HG03139 (cell line): ENCODE measurements around the gene SPOCD1.

Experiments used
- ATAC-seq: cut with Tn5 transposase; IDR thresholded peaks from one replicate; pipeline ENCODE4 v1.9.1; 2021; ENCODE audit not compliant: unreplicated experiment

SPOCD1 gene

DNA sequence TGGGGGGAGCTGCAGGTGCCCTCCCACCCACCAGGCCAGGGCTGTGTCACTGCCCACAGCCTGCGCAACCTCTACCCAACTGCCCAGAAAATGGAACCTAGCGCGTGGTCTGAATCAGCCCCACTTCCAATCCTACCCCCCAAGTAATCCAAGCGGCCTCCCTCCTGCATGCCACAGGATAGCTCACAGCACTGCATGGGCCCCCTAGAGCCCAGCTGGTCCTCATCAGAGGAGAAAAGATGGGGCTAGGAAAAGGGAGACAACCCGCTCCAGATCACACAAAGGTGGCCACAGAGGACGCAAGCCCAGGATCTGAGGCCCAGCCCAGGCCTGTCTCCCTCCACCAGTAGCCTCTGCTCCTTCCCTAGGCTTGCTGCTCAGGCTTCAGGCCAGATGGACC lies 57.8 kb downstream of the SPOCD1 start:
- no peak for ATAC-seq

DNA sequence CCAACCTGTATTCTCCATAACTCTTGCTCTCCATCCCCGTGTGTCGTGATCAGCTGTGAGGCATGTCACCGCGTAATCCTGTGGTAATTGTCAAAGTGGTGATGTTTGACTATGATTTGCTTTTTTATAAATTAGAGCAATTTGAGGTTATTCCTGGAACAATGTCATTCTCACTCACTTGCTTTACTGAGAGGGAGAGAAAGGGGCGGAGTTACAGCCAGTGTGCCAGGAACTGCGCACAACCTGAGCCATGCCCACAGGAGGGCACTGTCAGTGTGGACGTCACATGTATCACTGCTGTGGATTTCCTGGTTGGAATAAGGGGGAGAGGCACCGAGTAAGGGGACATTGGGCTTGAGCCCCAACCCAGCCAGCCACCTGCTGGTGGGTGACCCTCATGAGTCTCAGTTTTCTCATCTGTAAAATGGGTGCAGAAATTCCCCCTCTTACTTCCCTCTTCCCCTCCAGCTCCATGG lies 58.6 kb downstream of the SPOCD1 start:
- no peak for ATAC-seq

GRCh38 chr1:31756578-31756977 lies 59.2 kb downstream of the SPOCD1 start:
- ATAC-seq = no peak

DNA sequence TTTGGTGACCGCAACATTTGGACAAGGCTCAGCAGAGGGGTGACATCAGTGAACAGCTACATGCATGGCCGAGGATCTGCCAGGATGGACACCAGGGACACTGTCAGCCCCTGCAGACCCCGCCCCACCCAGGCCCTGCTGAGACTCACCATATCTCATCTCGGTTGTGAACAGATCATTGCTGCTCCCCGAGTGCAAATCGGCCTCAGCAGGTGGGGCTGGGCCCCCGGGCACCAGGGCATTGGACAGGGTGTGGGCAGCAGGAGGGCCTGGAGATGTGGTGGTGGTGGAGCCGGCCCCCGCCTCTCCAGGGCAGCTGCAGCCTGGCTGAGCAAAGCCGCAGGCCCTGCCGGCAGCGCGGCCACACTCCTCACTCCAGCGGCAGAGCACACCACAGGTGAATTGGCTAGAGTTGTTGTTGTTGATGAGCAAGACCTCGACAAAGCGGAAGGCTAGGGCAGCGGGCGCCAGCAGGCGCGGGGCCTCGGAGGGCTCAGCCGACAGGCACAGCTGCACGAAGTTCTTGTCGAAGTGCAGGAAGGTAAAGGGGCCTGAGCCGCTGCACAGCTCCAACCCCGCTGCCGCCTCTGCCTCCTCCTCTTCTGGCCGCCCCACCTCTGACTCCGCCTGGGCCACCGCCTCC lies 59.9 kb downstream of the SPOCD1 start:
- ATAC-seq = no peak

DNA sequence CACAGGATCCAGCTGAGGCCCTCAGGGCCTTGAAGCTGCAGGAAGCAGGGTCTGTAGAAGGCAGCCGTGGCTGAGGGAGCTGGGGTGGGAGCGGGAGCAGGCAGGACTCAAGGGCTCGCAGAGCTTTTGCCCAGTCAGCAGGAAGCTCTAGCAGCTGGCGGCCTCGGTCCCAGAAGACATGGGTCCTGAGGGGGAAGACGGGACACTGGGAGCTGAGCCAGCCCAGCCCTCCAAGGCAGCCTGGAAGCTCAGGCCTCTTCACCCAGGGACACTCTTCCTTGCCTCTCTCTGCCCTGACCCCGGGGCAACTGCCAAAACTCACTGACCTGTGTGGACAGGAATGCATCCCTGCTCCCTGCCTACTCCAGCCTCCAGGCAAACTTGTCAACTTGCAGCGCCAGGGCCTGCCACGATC lies 60.6 kb downstream of the SPOCD1 start:
- no peak for ATAC-seq

DNA sequence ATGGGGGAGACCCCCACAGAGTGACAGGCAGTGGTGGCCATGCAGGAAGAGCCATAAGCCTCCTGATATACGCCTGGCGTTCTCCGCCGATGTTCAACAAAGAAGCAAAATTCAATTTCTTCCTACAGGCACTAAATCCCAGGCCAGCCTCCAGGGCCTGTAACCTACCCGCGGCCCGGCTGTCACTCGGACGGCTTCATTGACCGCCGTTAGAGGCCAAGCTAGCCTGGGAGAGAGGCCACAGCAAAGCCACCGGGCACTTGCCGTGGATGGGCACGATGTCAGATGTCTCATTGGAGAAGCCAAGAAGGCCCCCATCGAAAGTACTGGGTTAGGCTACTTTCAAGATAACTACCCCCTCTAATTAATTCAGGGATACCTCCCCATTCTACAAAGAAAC lies 61.4 kb downstream of the SPOCD1 start:
- ATAC-seq = no peak

DNA sequence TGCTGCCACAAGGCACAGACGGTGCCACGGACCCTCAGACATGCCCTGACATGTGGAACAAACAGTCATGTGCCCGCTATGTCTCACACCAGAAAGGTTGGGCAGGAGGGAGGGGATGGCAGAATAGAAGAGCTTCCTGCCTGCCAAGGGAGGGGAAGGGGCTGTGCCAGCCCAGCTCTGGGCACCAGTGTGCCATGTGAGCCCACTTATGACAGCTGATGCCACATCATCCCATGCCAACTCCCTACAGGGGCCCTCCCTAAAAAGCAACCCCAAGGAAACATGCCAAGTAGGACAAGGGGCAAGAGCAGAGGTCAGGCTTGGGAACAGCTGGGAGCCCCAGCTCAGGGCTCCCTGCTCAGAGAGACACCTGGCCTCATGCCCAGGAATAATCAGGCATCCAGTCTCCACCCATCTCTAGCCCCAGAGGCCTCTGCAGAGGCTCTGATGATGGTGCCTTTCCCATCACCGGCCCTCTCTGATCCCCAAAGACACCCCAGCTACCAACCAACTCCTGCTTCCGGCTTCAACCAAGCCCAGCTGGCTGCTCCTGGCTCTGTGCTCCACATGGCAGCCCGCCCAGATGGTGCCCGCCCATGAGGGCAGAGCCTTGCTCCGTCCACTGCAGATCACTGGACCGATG lies 62.0 kb downstream of the SPOCD1 start:
- ATAC-seq = no peak

- ATAC-seq = no peak
Observed at GRCh38 chr1:31752952-31753475, 62.8 kb downstream of the SPOCD1 start.

- ATAC-seq = no peak
Observed at GRCh38 chr1:31752258-31752657, 63.6 kb downstream of the SPOCD1 start.

DNA sequence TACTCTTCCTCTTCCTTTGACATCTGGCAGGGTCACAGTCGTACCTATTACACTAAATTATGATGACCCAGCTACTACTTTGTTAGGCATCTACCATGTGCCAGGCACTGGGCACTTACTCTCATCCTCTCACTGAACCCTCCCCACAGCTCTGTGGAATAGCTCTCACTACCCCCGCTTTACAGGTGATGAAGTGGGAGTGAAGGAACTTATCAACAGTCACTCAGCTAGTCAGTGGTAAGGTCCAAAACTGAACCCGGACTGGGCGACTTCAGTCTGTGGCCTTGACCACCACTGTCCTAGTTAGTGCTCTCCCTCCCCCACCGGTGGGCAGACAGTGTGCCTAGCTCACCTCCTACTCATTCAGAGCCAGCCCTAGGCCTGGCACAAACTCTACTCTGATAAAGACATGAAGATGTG lies 64.0 kb downstream of the SPOCD1 start:
- ATAC-seq = no peak

DNA sequence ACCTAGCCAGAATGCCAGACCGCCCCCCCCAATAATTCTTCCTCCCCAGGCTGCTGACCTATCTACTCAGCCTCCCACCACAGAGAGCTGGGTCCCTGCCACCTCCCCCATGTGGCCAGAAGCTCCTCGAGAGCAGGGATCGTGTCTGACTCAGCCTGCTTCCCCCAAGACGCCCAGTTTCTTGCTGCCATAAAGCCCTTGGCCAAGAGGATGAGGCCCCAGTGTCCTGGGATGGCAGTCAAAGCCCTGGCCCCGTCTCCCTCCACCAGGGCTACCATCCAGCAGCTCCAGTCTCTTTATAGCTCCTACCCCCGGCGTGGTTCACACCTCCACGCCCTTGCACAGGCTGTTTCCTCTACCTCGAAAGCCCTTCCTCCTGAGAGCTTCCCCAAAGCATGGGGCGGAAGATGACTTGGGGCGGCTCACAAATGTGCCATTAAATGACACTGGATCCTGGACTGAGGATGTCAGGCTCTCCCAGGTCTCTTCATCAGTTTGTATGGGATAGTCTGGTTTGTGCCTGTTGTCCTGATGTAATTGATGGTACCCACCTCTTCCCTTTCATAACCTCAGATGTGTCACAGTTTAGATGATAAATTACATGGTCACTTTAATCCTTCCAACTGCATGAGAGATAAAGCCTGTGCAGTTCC lies 64.8 kb downstream of the SPOCD1 start:
- ATAC-seq = no peak

DNA sequence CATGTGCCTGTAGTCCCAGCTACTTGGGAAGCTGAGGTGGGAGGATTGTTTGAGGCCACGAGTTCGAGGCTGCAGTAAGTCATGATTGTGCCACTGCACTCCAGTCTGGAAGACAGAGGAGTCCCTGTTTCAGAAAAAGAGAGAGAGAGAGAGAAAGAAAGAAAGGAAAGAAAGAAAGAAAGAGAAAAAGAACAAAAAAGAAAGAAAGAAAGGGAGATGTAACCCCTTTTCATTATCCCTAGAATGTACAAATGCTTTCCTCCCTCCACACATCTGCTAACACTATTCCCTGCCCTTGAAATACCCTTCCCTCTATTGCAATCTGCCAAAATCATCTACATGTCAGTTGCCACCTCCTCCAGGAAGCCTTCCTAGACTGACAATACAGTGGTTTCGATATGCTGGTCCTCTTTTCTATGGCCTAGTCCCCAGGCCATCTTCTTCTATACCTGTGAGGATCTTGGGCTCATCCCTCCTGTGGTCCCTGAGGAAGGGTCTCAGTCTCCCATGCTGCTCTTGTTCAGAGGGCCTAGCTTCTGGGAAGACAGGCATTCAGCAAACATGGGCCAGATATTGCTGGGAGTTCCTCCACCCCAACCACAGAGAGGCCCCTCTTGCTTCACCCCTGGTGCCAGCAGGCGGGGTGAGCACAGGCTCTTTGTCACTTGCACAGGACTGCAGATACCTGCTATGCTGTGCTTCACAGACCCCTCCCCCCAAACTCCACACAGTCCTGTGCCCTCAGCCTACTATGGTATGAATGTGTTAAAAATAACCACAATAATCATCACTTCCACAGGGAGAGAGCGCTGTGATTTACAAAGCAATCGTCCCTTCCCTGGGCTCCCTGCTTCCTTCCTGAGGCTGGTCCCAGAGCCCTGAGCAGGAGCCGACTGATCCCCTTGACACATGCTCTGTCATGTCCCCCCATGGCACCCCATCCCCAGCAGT lies 65.8 kb downstream of the SPOCD1 start:
- no peak for ATAC-seq

DNA sequence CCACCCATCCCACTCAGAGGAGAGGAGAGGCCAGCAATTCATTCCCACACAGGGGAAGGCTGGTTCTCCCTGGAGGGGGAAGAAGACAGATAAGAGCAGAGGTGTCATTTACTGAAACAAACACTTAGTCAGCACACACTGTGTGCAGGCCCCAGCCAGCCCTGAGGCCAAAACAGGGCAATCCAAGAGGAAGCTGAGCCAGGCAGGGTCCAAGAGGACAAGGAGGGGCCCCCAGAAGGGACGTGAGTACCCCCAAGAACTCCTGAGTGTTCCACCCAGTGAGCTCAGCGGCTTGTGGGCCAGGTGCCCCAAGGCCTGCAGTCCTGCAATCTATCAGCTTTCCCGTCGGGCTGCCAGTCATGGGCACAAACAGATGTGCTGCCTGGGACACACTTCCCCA lies 67.5 kb downstream of the SPOCD1 start:
- ATAC-seq = no peak

- ATAC-seq = no peak
Observed at GRCh38 chr1:31747304-31747703, 68.5 kb downstream of the SPOCD1 start.

GRCh38 chr1:31746687-31747086 lies 69.1 kb downstream of the SPOCD1 start:
- no peak for ATAC-seq

- no peak for ATAC-seq
Observed at GRCh38 chr1:31745946-31746670, 69.7 kb downstream of the SPOCD1 start.

- no peak for ATAC-seq
Observed at GRCh38 chr1:31745096-31745945, 70.5 kb downstream of the SPOCD1 start.

DNA sequence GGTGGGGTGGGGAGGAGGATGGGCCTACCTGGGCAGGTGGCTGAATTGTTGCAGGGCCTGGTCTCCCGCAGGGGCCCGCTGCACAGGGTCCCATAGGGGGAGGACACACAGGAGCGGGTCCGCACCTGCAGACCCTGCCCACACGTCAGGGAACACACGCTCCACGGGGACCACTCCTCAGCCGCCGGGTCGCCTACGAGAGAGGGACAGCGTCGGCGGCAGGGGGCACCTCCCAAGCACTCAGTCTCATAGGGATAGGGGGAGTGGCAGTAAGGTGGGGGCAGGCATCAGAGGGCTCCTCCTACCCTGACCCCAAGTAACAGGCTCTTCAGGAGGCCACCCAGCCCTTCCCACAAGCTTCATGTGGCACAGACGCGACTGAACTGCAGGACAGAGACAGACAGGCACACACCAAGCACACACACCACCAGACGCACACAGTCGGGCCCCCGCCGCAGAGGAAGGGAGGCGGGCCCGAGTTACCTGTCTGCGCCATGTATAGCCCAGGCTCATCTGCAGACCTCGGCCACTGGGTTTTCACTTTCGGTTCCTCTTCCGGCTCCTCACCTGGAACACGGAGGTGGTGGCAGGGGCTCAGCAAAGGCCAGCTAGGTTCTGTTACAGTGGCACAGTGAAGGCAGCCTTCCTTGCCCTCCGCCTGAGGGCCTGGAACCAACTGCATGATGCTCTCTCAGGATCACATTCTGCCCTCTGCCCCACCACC lies 71.5 kb downstream of the SPOCD1 start:
- ATAC-seq = no peak
